Measurements from ENCODE around the gene CPS1. TPM values are rescaled to one million over a fixed set of nuclear protein-coding genes. Genes with fewer than 3 reads are reported as not detected.

Gene CPS1
- total RNA-seq = 9.1 and 10.2 TPM in 2 replicates

GRCh38 chr2:210556329-210556980, at the start of gene CPS1:
Gene CPS1 (plus strand): TSS chr2:210556599. CDS start chr2:210556734, 135 bp downstream.

Other genes starting within 250 kb of the CPS1 start
- not detected in 2 replicates for gene MYL1, start 241.4 kb upstream of the CPS1 start, total RNA-seq
- 20.7 and 28.6 TPM in 2 replicates for gene LANCL1, start 79.8 kb upstream of the CPS1 start, total RNA-seq

Data from cardiac ventricle fibroblast (primary cell).